Measurements from ENCODE around the gene CCNI2. TPM values are rescaled to one million over a fixed set of nuclear protein-coding genes. Genes with fewer than 3 reads are reported as not detected.

The CCNI2 gene
- total RNA-seq, 1 experiment from 2014 or later: 1.7 TPM

DNA sequence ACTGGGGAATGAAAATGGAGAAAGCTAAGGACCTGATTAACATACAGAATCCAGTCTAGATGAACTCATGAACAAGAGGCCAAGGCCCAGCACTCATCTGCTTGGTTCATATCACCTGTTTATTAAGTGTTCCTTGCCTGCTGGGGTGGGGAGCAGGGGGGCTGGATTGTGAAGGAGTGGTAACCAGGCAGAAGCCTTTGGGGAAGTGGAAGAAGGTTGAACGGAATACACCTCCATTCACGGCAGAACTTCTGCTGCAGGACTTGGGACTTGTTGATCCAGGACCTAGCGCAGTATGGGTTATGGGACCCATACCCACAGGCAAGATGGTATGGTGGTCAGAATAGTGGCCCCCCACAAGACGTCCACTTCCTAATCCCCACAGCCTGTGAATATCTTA is 38.6 kb downstream of the CCNI2 start:
- Mint-ChIP-seq H3K36me3 (no peaks in the 10 kb centered on the region), H3K27me3 (ENCODE audit: low read depth) (peaks cover 12% of the 10 kb centered on the region), H3K4me3 (no peak overlapping the region), H3K27ac (no peak overlapping the region), H3K4me1 (peaks cover 6% of the 10 kb centered on the region; the same call in 1 of the 2 replicates), H3K9me3 (peaks cover 6% of the 10 kb centered on the region)
- no peak for ATAC-seq
- ChIA-PET POLR2A (no interaction called here), CTCF (interaction anchor here (0.7 to 1.3 kb wide), 2 partner anchors 39 to 635 kb away, joined by 3 to 4 read pairs; partner anchors contain the start of gene CCNI2)
- TF ChIP-seq GABPB1 (CRISPR knock-in tag; IDR thresholded peaks at IDR 0.05) (no peak), EMX1 (CRISPR knock-in tag; IDR thresholded peaks at IDR 0.05) (no peak), MXD4 (CRISPR knock-in tag; IDR thresholded peaks at IDR 0.05; ENCODE audit: borderline replicate concordance) (no peak), ZNF263 (CRISPR knock-in tag; IDR thresholded peaks at IDR 0.05; ENCODE audit: low read depth) (no peak), SOX15 (CRISPR knock-in tag; IDR thresholded peaks at IDR 0.05) (no peak), KAT7 (CRISPR knock-in tag; IDR thresholded peaks at IDR 0.05; ENCODE audit: borderline replicate concordance) (no peak), FOXJ3 (CRISPR knock-in tag; IDR thresholded peaks at IDR 0.05; ENCODE audit: borderline replicate concordance) (no peak), ZNF138 (CRISPR knock-in tag; conservative IDR thresholded peaks at IDR 0.05) (no peak), ZNF121 (CRISPR knock-in tag; IDR thresholded peaks at IDR 0.05) (no peak), ZNF416 (CRISPR knock-in tag; IDR thresholded peaks at IDR 0.05) (no peak)
- TF ChIP-seq, protein P1, sequence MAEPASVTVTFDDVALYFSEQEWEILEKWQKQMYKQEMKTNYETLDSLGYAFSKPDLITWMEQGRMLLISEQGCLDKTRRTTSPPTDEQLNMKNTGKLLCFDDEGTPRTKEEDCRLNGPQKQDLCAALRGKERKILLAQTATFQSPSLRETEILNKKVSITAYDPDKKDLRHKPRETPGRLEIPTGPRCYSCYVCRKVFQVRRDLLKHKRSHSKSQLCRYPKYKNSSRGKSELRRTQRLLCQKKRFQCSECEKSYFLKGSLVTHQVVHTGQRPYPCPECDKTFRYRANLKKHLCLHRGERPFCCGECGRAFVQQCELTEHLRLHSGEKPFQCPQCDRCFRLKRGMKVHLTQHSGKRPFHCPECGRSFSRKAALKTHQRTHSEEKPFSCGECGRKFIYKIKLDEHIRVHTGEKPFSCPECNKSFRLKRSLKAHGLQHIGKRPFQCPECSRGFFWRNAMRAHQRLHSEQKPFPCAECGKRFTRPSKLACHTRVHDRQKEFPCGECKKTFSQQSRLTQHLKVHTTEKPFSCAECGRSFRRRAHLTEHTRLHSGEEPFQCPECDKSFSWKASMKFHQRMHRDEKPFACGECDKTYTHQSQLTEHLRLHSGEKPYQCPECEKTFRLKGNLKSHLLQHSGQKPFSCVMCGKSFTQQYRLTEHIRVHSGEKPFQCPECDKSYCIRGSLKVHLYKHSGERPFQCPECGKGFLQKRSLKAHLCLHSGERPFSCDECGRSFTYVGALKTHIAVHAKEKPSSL (CRISPR knock-in tag; conservative IDR thresholded peaks at IDR 0.05): no peak
- TF ChIP-seq, protein P2, sequence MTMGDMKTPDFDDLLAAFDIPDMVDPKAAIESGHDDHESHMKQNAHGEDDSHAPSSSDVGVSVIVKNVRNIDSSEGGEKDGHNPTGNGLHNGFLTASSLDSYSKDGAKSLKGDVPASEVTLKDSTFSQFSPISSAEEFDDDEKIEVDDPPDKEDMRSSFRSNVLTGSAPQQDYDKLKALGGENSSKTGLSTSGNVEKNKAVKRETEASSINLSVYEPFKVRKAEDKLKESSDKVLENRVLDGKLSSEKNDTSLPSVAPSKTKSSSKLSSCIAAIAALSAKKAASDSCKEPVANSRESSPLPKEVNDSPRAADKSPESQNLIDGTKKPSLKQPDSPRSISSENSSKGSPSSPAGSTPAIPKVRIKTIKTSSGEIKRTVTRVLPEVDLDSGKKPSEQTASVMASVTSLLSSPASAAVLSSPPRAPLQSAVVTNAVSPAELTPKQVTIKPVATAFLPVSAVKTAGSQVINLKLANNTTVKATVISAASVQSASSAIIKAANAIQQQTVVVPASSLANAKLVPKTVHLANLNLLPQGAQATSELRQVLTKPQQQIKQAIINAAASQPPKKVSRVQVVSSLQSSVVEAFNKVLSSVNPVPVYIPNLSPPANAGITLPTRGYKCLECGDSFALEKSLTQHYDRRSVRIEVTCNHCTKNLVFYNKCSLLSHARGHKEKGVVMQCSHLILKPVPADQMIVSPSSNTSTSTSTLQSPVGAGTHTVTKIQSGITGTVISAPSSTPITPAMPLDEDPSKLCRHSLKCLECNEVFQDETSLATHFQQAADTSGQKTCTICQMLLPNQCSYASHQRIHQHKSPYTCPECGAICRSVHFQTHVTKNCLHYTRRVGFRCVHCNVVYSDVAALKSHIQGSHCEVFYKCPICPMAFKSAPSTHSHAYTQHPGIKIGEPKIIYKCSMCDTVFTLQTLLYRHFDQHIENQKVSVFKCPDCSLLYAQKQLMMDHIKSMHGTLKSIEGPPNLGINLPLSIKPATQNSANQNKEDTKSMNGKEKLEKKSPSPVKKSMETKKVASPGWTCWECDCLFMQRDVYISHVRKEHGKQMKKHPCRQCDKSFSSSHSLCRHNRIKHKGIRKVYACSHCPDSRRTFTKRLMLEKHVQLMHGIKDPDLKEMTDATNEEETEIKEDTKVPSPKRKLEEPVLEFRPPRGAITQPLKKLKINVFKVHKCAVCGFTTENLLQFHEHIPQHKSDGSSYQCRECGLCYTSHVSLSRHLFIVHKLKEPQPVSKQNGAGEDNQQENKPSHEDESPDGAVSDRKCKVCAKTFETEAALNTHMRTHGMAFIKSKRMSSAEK (CRISPR knock-in tag; IDR thresholded peaks at IDR 0.05; ENCODE audit: borderline replicate concordance): no peak
- no peak for DNase-seq (ENCODE audit: low spot score)

DNA sequence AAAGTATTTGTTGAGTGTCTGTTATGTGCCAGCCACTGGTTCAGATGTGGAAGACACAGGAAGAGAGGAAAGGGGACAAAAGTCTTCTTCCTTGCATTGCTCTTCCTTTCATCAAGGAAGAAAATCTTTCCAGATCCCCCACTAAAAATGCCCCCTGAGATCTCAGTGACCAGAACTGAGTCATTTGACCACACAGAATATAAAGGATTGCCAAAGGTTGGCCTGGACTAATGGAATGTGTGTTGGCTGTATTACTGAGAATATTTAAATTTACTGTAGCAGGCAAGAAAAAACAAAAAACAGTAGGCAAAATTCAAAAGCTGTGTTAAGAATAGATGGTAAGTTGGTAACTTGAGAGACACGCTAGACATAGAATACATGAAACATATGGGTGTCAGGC is 39.9 kb downstream of the CCNI2 start:
- no peak overlapping the region for H3K27ac Mint-ChIP-seq
- TF ChIP-seq GTF2I (CRISPR knock-in tag; conservative IDR thresholded peaks at IDR 0.05) (no peak), ZNF263 (CRISPR knock-in tag; IDR thresholded peaks at IDR 0.05; ENCODE audit: low read depth) (no peak)
- CTCF ChIA-PET: no interaction called here
- ATAC-seq: no peak
- no peak overlapping the region for H3K4me3 Mint-ChIP-seq
- DNase-seq (ENCODE audit: low spot score): no peak
- H3K27me3 Mint-ChIP-seq (ENCODE audit: low read depth): peaks cover 4% of the 10 kb centered on the region
- H3K9me3 Mint-ChIP-seq: peaks cover 6% of the 10 kb centered on the region
- no peaks in the 10 kb centered on the region for H3K36me3 Mint-ChIP-seq
- POLR2A ChIA-PET: no interaction called here
- H3K4me1 Mint-ChIP-seq: peaks cover 6% of the 10 kb centered on the region; the same call in 1 of the 2 replicates

DNA sequence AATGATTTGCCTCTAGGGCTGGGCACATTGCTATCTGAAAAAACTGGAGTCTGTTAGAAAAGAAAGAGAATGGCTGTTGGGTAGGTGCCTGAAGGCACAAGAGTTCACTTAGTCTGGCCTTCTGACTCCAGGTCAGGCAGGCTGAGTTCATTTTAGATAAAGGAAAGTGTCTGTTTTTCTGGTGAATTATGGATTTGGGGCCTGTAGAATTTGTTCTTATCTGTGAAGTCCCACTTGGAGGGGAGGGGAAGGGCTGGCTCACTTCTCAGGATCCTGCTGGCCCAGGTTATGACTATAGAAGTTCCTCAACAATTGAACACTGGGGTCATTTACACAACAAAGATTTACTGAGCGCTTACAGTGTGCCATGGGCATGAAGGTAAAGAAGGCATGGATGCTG is 41.3 kb downstream of the CCNI2 start:
- CTCF ChIA-PET: interaction anchor here (1.1 kb wide), 1 partner anchor 32 kb away, joined by 4 read pairs; no protein-coding TSS in a partner anchor
- no peak for DNase-seq (ENCODE audit: low spot score)
- TF ChIP-seq, protein P3, sequence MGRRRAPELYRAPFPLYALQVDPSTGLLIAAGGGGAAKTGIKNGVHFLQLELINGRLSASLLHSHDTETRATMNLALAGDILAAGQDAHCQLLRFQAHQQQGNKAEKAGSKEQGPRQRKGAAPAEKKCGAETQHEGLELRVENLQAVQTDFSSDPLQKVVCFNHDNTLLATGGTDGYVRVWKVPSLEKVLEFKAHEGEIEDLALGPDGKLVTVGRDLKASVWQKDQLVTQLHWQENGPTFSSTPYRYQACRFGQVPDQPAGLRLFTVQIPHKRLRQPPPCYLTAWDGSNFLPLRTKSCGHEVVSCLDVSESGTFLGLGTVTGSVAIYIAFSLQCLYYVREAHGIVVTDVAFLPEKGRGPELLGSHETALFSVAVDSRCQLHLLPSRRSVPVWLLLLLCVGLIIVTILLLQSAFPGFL (CRISPR knock-in tag; IDR thresholded peaks at IDR 0.05; ENCODE audit: borderline replicate concordance): no peak
- TF ChIP-seq TEAD4 (CRISPR knock-in tag; IDR thresholded peaks at IDR 0.05): no peak
- peaks cover 10% of the 10 kb centered on the region for H3K27me3 Mint-ChIP-seq (ENCODE audit: low read depth)
- peaks cover 6% of the 10 kb centered on the region for H3K9me3 Mint-ChIP-seq
- POLR2A ChIA-PET: no interaction called here
- peak; percentile 39; the same call in 1 of the 2 replicates for ATAC-seq
- no peak overlapping the region for H3K4me3 Mint-ChIP-seq
- no peak overlapping the region for H3K27ac Mint-ChIP-seq
- H3K4me1 Mint-ChIP-seq: peaks cover 6% of the 10 kb centered on the region; the same call in 1 of the 2 replicates
- no peaks in the 10 kb centered on the region for H3K36me3 Mint-ChIP-seq

All from WTC11 (cell line).